A549 treated with dexamethasone at 1 μM for 4 hours (cell line): ENCODE measurements around the gene PYY. TPM values are rescaled to one million over a fixed set of nuclear protein-coding genes. Genes with fewer than 3 reads are reported as not detected.

Source experiments
- total RNA-seq: library from RNA; stranded (reverse); fragments of 200-300 nt; extraction: Qiagen RNA extraction; gene quantifications from 5 replicates; pipeline ENCODE4 v1.2.3, GENCODE V29; 2022

The PYY gene
- total RNA-seq = 0.21 TPM in 1 of 5 replicates, not detected in the others

GRCh38 chr17:43953746-43954145, at the start of gene PYY:
Gene PYY (minus strand): TSS chr17:43953940. CDS start chr17:43953483, 457 bp downstream.

GRCh38 chr17:43942051-43942685, 11.6 kb downstream of the PYY start, which contains the start of gene PPY:
Gene PPY (minus strand): TSS chr17:43942476. CDS start chr17:43941654, 822 bp downstream.

GRCh38 chr17:43907425-43907981, 46.2 kb downstream of the PYY start, which contains the start of gene MPP2:
Gene MPP2 (minus strand): TSS chr17:43907536. CDS start chr17:43904460, 3,076 bp downstream.

Other genes starting within 250 kb of the PYY start
- gene SOST, start 195.1 kb downstream of the PYY start, total RNA-seq = not detected in 5 replicates
- 59.9 to 69.9 TPM (median 66.0 TPM) in 5 replicates for gene DUSP3, start 175.0 kb downstream of the PYY start, total RNA-seq
- 0.06 to 0.10 TPM (median 0.07 TPM) in 5 replicates for gene CFAP97D1, start 173.5 kb downstream of the PYY start, total RNA-seq
- gene MPP3, start 120.8 kb downstream of the PYY start, total RNA-seq = 12.0 to 15.9 TPM (median 15.1 TPM) in 5 replicates
- 0.36 TPM in 1 of 5 replicates, not detected in the others for gene CD300LG, start 106.8 kb downstream of the PYY start, total RNA-seq
- gene MPP2, start 46.4 kb downstream of the PYY start, total RNA-seq = 0.82 to 1.8 TPM (median 1.4 TPM) in 5 replicates
- not detected in 5 replicates for gene PPY, start 11.5 kb downstream of the PYY start, total RNA-seq
- 1.1 to 1.8 TPM (median 1.3 TPM) in 5 replicates for gene NAGS, start 50.7 kb upstream of the PYY start, total RNA-seq
- 24.7 to 29.9 TPM (median 27.8 TPM) in 5 replicates for gene TMEM101, start 61.0 kb upstream of the PYY start, total RNA-seq
- 53.5 to 59.5 TPM (median 56.0 TPM) in 5 replicates for gene LSM12, start 112.7 kb upstream of the PYY start, total RNA-seq
- 121 to 179 TPM (median 173 TPM) in 5 replicates for gene G6PC3, start 116.8 kb upstream of the PYY start, total RNA-seq
- gene HDAC5, start 169.7 kb upstream of the PYY start, total RNA-seq = 13.5 to 16.0 TPM (median 13.7 TPM) in 5 replicates
- 8.4 to 11.8 TPM (median 10.5 TPM) in 5 replicates for gene HROB, start 188.0 kb upstream of the PYY start, total RNA-seq
- gene ASB16, start 216.8 kb upstream of the PYY start, total RNA-seq = 0.05 to 0.07 TPM (median 0.06 TPM) in 3 of 5 replicates, not detected in the others
- gene TMUB2, start 233.0 kb upstream of the PYY start, total RNA-seq = 32.9 to 41.2 TPM (median 39.6 TPM) in 5 replicates
- 53.1 to 65.4 TPM (median 64.4 TPM) in 5 replicates for gene ATXN7L3, start 245.9 kb upstream of the PYY start, total RNA-seq